Activated CD8-positive, alpha-beta memory T cell treated with anti-CD3 and anti-CD28 coated beads, Interleukin-2, amount 50 U/mL, for 24 hours (primary cell): ENCODE measurements around the gene LPAR1.
"Not testable (repeated sequence)": the region's sequence is repeated elsewhere in the genome, so short reads cannot be mapped to it uniquely, and the experiment has no call there.

ENCODE experiments used
- DNase-seq: peaks from one replicate; pipeline ENCODE4 v3.0.0-alpha.2; 2020; ENCODE audit errors: extremely low read depth

Gene LPAR1

GRCh38 chr9:110874963-110875674, 163.2 kb downstream of the LPAR1 start:
- no peak for DNase-seq

GRCh38 chr9:110872920-110873319, 165.3 kb downstream of the LPAR1 start:
- DNase-seq: no peak

GRCh38 chr9:110871736-110872135, 166.5 kb downstream of the LPAR1 start:
- DNase-seq: no peak

- DNase-seq: no peak
These were observed 168.3 kb downstream of the LPAR1 start for GRCh38 chr9:110869931-110870330.

GRCh38 chr9:110864011-110864410, 174.3 kb downstream of the LPAR1 start:
- DNase-seq: no peak

GRCh38 chr9:110861370-110862110, 176.7 kb downstream of the LPAR1 start:
- DNase-seq: not testable (repeated sequence)

- DNase-seq: no peak
These were observed 181.5 kb downstream of the LPAR1 start for GRCh38 chr9:110856772-110857171.

GRCh38 chr9:110850401-110851135, 187.7 kb downstream of the LPAR1 start:
- DNase-seq: no peak

- no peak for DNase-seq
These were observed 190.6 kb downstream of the LPAR1 start for GRCh38 chr9:110847671-110848070.

GRCh38 chr9:110846215-110846614, 192.1 kb downstream of the LPAR1 start:
- no peak for DNase-seq

- no peak for DNase-seq
These were observed 194.1 kb downstream of the LPAR1 start for GRCh38 chr9:110844121-110844520.

GRCh38 chr9:110842986-110843385, 195.3 kb downstream of the LPAR1 start:
- DNase-seq: no peak

- DNase-seq: no peak
These were observed 196.1 kb downstream of the LPAR1 start for GRCh38 chr9:110842169-110842568.

- DNase-seq: no peak
These were observed 200.8 kb downstream of the LPAR1 start for GRCh38 chr9:110837401-110838005.

- DNase-seq: no peak
These were observed 202.4 kb downstream of the LPAR1 start for GRCh38 chr9:110835859-110836271.

- no peak for DNase-seq
These were observed 202.9 kb downstream of the LPAR1 start for GRCh38 chr9:110835404-110835803.

GRCh38 chr9:110832926-110833325, 205.3 kb downstream of the LPAR1 start:
- no peak for DNase-seq

- no peak for DNase-seq
These were observed 207.8 kb downstream of the LPAR1 start for GRCh38 chr9:110830495-110830894.

- no peak for DNase-seq
These were observed 210.0 kb downstream of the LPAR1 start for GRCh38 chr9:110828264-110828663.

GRCh38 chr9:110826400-110826799, 211.9 kb downstream of the LPAR1 start:
- DNase-seq: not testable (repeated sequence)

- no peak for DNase-seq
These were observed 212.3 kb downstream of the LPAR1 start for GRCh38 chr9:110825950-110826349.

GRCh38 chr9:110825129-110825528, 213.1 kb downstream of the LPAR1 start:
- not testable (repeated sequence) for DNase-seq
